GM23338 (cell line): ENCODE measurements around the gene CCDC57.

ENCODE experiments used
- EZH2 ChIP-seq: fragments of 200-600 bp; sonication (generic); IDR thresholded peaks from one replicate; pipeline ENCODE4 v1.8.0; 2017; ENCODE audit warnings: antibody characterized with exemption, mild to moderate bottlenecking, low read depth; ENCODE audit not compliant: unreplicated experiment
- TF ChIP-seq, protein P1 (sequence below), 2 experiments: fragments of 200-600 bp in 1 of 2; sonication (generic) in 1 of 2; conservative IDR thresholded peaks; 2 replicates each; pipeline versions ENCODE4 v1.5.1 to v1.6.1; 2016 to 2017; ENCODE audit warnings: antibody characterized with exemption in 2 of 2, low read depth in 2 of 2, mild to moderate bottlenecking in 2 of 2, moderate library complexity in 1 of 2

DNA sequence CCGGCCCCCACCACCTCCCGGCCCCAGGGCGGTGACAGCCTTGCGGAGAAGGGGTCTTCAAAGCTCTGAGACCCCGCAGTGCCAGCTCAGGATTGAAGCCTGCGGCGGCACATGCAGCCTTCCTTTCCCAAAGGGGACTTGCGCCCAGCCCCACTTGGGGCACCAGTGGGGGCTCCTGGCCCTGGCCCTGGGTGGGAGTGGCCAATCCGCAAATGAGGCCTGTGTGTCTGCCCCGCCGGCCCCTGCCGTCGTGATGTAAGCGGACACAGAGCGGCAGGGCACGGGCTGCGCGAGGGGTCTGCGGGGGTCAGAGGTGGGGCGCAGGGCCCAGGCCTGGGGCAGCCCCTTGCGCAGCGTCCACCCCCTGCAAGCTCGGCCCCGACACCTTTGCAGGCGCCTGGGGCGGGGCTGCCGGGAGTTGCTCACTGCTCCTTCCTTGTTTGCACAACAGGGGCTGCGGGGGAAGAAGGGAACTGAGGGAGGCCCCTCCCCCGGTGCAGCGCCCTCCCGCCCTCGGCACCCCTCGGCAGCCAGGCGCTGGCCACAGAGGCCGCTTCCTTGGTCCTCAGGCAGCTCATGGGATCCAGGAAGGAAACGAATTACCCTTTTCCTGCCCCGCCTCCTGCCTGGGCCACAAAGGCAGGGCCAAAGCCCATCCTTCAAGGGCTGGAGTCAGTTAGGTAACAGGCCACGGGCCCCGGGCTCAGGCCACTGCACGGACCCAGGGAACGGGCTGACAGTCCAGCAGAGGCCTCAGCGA lies 19.1 kb upstream of the CCDC57 start:
- TF ChIP-seq, protein P1, sequence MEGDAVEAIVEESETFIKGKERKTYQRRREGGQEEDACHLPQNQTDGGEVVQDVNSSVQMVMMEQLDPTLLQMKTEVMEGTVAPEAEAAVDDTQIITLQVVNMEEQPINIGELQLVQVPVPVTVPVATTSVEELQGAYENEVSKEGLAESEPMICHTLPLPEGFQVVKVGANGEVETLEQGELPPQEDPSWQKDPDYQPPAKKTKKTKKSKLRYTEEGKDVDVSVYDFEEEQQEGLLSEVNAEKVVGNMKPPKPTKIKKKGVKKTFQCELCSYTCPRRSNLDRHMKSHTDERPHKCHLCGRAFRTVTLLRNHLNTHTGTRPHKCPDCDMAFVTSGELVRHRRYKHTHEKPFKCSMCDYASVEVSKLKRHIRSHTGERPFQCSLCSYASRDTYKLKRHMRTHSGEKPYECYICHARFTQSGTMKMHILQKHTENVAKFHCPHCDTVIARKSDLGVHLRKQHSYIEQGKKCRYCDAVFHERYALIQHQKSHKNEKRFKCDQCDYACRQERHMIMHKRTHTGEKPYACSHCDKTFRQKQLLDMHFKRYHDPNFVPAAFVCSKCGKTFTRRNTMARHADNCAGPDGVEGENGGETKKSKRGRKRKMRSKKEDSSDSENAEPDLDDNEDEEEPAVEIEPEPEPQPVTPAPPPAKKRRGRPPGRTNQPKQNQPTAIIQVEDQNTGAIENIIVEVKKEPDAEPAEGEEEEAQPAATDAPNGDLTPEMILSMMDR (conservative IDR thresholded peaks at IDR 0.05; ENCODE audit: low read depth in 2 of 2) = no peak
- no peak for TF ChIP-seq EZH2
